Activated naive CD4-positive, alpha-beta T cell treated with anti-CD3 and anti-CD28 coated beads, Interleukin-2, amount 10 ng/mL, durations not matched to agents 7 days and 5 days (primary cell): ENCODE measurements around the gene GPRC5A.

Experiments
- CTCF ChIA-PET: fragments of 350-600 bp; sonication (Branson Sonifier 250); formaldehyde crosslinking; loops from one replicate; lab custom pipeline; 2021; ENCODE audit warnings: antibody characterized with exemption; lab: Charles Lee
- DNase-seq: peaks from one replicate; pipeline ENCODE4 v3.0.0-alpha.2; 2020
- H3K27ac Mint-ChIP-seq: one replicate; pipeline ENCODE4 v1.8.0; 2021; ENCODE audit warnings: mild to moderate bottlenecking, moderate library complexity, mixed read lengths
- H3K27me3 Mint-ChIP-seq: one replicate; pipeline ENCODE4 v1.8.0; 2021; ENCODE audit warnings: mild to moderate bottlenecking, mixed read lengths
- H3K36me3 Mint-ChIP-seq: one replicate; pipeline ENCODE4 v1.8.0; 2021; ENCODE audit warnings: mixed read lengths
- H3K4me1 Mint-ChIP-seq: one replicate; pipeline ENCODE4 v1.8.0; 2021; ENCODE audit warnings: mixed read lengths
- H3K4me3 Mint-ChIP-seq: one replicate; pipeline ENCODE4 v1.8.0; 2021; ENCODE audit warnings: mild to moderate bottlenecking, moderate library complexity, mixed read lengths
- H3K9me3 Mint-ChIP-seq: one replicate; pipeline ENCODE4 v1.8.0; 2021; ENCODE audit warnings: mixed read lengths

Gene GPRC5A

DNA sequence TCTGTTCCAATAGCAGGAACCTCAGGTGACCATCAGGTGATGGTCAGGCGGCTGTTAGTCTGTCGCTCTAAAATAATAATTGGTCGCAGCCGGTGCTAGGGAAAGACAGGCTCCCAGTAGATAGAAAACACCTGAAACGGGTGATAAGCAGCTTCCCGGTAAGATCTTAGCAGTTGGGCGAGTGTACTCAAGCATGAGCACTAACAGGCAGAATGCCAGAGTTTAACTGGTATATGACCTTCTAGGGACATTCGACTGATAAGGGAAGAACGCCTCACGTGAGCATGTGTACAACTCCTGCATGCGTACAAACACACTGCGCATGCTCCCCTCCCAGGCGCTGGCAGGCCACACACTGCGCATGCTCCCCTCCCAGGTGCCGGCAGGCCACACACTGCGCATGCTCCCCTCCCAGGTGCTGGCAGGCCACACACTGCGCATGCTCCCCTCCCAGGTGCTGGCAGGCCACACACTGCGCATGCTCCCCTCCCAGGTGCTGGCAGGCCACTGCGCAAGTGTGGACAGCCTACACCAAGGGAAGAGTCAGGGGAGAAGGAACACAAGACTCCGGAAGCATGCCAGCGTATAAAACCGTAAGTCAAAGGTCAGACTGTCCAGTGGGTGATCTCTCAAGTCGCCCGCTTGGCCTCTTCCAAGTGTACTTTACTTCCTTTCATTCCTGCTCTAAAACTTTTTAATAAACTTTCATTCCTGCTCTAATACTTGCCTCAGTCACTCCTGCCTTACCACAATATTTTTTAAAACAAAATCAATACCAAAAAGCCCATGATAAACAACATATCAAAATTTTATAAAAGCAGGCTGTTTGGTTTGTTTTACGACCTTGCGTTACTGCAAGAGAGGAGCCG lies 36.1 kb downstream of the GPRC5A start:
- peak overlapping the region; percentile 52 for H3K4me3 Mint-ChIP-seq
- H3K4me1 Mint-ChIP-seq, result no peaks in the 10 kb centered on the region
- H3K9me3 Mint-ChIP-seq, result no peaks in the 10 kb centered on the region
- CTCF ChIA-PET, result no interaction called here
- peak overlapping the region; percentile 55 for H3K27ac Mint-ChIP-seq
- peaks cover 38% of the 10 kb centered on the region for H3K27me3 Mint-ChIP-seq
- H3K36me3 Mint-ChIP-seq, result no peaks in the 10 kb centered on the region
- peak; percentile 58 for DNase-seq

DNA sequence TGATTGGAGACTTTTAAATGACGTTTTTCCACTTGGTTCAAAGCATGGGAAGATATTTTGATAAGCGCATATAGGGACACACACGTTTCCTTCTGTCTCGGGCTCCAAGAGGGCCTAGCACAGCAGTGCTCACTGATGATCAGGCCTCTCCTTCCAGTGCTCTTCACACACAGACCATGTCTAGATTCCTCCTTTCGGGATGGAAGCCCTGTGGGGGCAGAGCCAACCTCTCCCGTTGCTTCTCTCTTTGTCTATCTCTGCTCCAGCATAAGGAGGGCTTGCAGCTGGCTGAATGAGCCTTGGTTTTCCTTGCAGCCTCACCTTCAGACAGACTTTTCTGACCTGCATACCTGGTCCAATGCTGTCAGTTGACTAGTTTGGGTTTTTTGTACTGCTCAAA lies 38.3 kb downstream of the GPRC5A start:
- Mint-ChIP-seq H3K9me3 (no peaks in the 10 kb centered on the region), H3K4me3 (no peak overlapping the region), H3K4me1 (no peaks in the 10 kb centered on the region), H3K27ac (no peak overlapping the region), H3K36me3 (no peaks in the 10 kb centered on the region), H3K27me3 (peaks cover 24% of the 10 kb centered on the region)
- CTCF ChIA-PET, result no interaction called here
- DNase-seq, result no peak

DNA sequence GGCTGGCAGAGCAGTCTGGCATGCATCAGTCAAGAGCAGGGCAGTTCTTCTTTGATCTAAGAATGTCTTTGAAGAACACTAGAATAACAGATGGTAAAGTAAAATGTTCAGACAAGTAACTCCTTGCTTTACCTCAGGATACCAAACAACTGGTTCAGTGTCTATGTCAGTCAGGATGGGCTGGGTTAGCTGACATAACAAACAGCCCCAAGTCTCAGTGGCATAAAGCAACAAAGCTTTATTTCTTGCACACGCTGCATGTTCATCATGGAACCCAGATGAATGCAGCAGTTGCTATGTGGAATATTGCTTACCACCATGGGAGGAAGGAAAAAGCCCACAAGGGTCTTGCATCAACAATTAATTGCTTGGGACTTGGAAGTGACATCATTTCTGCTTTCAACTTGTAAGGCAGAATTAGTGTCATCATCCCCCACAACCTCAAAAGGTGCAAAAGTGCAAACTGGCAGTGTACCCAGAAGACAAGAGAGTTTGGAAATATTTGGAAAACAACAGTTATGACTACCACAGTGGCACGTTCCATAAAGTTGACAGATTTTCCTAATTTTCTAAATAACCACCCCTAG lies 39.4 kb downstream of the GPRC5A start:
- DNase-seq, result no peak
- Mint-ChIP-seq H3K27ac (no peak overlapping the region), H3K36me3 (no peaks in the 10 kb centered on the region), H3K4me3 (no peak overlapping the region), H3K4me1 (no peaks in the 10 kb centered on the region), H3K27me3 (peaks cover 15% of the 10 kb centered on the region), H3K9me3 (no peaks in the 10 kb centered on the region)
- CTCF ChIA-PET, result no interaction called here

DNA sequence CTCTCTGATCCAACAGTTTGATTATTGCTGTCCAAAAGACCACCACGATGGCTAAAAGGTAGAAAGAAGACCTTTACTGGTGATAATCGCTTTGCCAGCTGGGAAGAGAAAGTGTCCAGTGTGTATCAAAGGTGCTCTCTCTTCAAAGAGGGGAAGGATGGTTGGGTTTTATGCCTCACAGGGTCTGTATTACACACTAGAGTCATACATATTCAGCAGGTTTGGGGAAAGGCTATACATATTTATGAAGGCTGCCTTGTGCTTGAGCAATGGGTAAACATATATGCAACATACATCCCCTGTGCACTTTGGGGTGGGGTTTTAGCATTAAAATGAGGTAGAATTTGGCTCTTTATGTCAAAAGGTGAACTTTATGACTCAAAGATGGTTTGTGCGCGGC lies 42.4 kb downstream of the GPRC5A start:
- Mint-ChIP-seq H3K27ac (no peak overlapping the region), H3K4me1 (no peaks in the 10 kb centered on the region), H3K4me3 (no peak overlapping the region), H3K9me3 (no peaks in the 10 kb centered on the region), H3K27me3 (no peaks in the 10 kb centered on the region), H3K36me3 (no peaks in the 10 kb centered on the region)
- CTCF ChIA-PET, result no interaction called here
- DNase-seq, result no peak

DNA sequence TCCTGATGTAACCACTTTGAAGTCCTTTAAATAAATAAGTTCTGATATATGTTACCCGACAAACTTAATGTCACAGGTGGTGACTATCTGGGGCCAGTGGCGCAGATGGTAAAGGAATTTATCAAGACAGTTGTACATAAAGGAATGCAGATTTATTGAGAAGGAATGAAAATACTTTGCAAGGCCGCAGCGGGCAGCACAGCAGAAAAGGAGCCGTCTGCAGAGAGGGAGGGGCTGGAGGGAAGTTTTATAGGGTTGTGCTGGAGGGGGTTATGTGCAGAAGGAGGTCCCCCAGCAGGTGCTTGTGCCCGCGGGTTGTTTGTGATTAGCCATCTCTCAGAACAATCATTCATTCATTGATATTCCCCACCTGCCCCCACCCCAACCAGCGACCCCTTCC lies 43.2 kb downstream of the GPRC5A start:
- Mint-ChIP-seq H3K36me3 (no peaks in the 10 kb centered on the region), H3K27ac (no peak overlapping the region), H3K9me3 (no peaks in the 10 kb centered on the region), H3K4me1 (no peaks in the 10 kb centered on the region), H3K27me3 (peaks cover 4% of the 10 kb centered on the region), H3K4me3 (no peak overlapping the region)
- DNase-seq, result no peak
- CTCF ChIA-PET, result no interaction called here

DNA sequence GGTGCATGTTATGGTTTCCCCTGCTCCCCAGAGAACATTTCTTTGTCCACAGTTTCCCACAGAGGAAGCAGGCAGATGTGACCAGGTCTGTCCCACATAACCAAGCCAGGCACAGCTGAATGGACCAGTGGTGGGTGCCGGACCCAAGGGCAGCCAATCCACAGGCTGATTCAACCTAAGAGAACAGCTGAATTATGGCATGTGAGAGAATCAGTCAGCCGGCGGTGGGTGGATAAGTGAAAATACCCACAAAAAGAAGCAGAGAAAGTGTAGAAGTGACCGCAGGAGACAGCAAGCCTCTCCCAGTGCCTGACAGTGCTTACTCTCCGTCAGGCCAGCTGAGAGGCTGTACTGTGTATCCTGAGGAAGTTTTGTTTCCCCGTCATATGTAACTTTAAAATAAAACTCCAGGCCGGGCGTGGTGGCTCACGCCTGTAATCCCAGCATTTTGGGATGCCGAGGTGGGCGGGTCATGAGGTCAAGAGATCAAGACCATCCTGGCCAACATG lies 45.7 kb downstream of the GPRC5A start:
- no peaks in the 10 kb centered on the region for H3K4me1 Mint-ChIP-seq
- H3K36me3 Mint-ChIP-seq, result no peaks in the 10 kb centered on the region
- no peaks in the 10 kb centered on the region for H3K9me3 Mint-ChIP-seq
- DNase-seq, result no peak
- CTCF ChIA-PET, result no interaction called here
- H3K27ac Mint-ChIP-seq, result no peak overlapping the region
- no peak overlapping the region for H3K4me3 Mint-ChIP-seq
- peaks cover 7% of the 10 kb centered on the region for H3K27me3 Mint-ChIP-seq

DNA sequence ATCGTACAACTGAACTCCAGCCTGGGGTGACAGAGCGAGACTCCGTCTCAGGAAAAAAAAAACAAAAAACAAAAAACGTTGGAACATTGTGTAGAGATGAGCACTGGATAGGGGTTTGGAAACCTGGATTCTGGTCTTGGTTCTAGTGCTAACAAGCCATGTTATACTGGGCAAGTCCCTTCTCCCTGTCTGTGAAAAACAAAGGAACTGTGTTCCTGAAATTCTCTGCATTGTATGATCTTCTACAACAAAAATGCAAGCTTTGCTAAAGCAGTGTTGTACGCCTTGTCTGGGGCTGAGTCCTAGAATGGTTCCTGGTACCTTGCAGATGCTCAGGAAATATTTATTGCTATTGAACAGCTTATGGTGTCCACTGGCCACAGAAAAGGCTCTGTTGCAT lies 47.2 kb downstream of the GPRC5A start:
- no peak for DNase-seq
- Mint-ChIP-seq H3K27me3 (peaks cover 7% of the 10 kb centered on the region), H3K4me1 (no peaks in the 10 kb centered on the region), H3K9me3 (no peaks in the 10 kb centered on the region), H3K4me3 (no peak overlapping the region), H3K36me3 (no peaks in the 10 kb centered on the region), H3K27ac (no peak overlapping the region)
- CTCF ChIA-PET, result no interaction called here

DNA sequence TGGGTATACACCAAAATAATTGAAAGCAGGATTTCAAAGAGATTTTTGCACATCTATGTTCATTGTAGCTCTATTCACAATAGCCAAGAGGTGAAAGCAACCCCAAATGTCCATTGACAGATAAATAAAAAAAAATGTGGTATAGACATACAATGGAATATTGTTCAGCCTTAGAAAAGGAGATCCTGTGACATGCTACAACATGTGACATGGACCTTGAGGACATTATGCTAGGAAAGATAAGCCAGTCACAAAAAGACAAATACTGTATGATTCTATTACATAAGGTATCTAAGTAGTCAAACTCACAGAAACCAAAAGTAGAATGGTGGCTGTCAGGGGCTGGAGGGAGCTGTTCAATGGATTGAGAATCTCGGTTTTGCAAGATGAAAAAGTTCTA lies 48.5 kb downstream of the GPRC5A start:
- no peak overlapping the region for H3K4me3 Mint-ChIP-seq

DNA sequence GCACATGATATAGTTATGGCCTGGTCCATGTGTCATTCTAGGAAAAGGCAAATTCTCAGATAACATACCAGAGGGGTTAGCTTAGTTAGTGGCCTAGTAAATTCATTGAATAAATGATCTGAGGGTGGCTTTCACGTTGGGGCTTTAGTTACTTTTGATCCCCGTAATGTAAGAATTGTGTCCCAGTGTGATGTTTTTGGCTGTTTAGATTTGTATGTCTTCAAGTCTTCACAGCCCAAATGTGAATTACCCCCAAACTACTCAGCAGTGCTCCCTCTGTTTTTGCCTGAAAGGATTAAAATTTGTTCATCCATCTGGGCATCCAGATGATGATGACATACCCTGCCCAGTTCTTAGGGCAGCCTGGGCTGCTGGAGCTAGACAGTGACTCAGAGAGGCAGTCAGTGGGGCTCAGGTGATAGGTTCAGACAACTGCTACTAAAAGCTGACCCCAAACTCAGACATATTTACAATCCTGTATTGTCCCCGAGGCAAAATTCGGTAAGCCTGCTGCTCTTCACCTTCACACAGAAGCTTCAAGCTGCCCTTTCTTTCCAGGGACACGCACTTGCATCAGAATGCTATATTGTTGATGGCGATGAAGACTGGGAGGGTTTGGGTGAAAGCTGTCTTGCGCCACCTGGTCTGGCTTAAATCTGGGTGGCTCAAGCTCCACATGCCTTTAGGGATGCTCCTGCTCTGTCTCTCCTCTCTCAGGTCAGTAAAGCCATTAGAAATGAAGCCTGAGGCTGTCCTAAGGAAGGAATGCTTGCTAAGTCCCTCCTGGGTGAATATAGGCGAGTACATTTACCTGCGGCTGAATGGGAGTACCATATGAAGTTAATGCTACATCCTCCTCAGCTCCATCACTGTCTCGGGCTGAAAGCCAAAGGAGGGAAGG lies 50.3 kb downstream of the GPRC5A start:
- DNase-seq, result no peak
- CTCF ChIA-PET, result interaction anchor here (1.0 kb wide), 1 partner anchor 51 kb away, joined by 3 read pairs; the partner anchor contains the start of gene GPRC5A
- Mint-ChIP-seq H3K36me3 (no peaks in the 10 kb centered on the region), H3K9me3 (no peaks in the 10 kb centered on the region), H3K27me3 (peaks cover 26% of the 10 kb centered on the region), H3K27ac (no peak overlapping the region), H3K4me1 (no peaks in the 10 kb centered on the region), H3K4me3 (no peak overlapping the region)

More for the DNA sequence above, 48.5 kb downstream of the GPRC5A start:
- H3K4me1 Mint-ChIP-seq, result no peaks in the 10 kb centered on the region
- CTCF ChIA-PET, result no interaction called here
- no peak for DNase-seq
- no peaks in the 10 kb centered on the region for H3K9me3 Mint-ChIP-seq
- no peaks in the 10 kb centered on the region for H3K36me3 Mint-ChIP-seq
- H3K27ac Mint-ChIP-seq, result no peak overlapping the region
- H3K27me3 Mint-ChIP-seq, result peaks cover 15% of the 10 kb centered on the region

DNA sequence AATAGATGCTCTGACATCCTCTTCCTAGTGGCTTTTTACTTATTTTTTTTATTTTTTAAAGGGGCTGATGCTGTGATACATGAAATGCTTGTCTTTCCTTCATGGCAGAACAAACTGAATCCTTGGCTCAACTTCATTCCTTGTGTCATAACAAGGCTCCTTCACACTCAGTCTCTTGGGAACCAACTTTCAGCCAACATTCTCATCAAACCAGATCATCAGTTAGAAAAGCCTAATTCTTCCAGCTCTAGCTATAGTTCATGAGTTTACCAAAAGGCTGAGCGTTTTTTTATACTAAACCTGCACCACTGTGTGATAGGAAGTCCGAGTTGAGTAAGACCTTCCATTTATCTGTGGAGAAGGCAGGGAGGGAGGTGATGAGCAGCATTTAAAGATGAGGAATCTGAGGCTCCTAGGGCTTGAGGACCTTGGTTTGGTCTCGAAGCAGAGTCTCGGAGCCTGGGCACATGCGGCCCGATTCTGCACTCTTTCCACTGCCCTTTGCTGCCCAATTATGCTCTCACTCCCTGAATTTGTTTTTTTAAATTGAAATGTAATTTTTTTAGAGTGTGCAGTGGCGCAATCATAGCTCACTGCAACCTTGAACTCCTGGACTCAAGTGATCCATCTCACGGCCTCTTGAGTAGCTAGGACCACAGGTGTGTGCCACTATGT lies 52.4 kb downstream of the GPRC5A start:
- no peak overlapping the region for H3K27ac Mint-ChIP-seq
- no peak overlapping the region for H3K4me3 Mint-ChIP-seq
- DNase-seq, result no peak
- no peaks in the 10 kb centered on the region for H3K9me3 Mint-ChIP-seq
- CTCF ChIA-PET, result interaction anchor here (0.9 to 1.1 kb wide), 2 partner anchors 27 to 268 kb away, joined by 3 read pairs; no protein-coding TSS in a partner anchor
- peaks cover 29% of the 10 kb centered on the region for H3K27me3 Mint-ChIP-seq
- H3K4me1 Mint-ChIP-seq, result no peaks in the 10 kb centered on the region
- no peaks in the 10 kb centered on the region for H3K36me3 Mint-ChIP-seq

DNA sequence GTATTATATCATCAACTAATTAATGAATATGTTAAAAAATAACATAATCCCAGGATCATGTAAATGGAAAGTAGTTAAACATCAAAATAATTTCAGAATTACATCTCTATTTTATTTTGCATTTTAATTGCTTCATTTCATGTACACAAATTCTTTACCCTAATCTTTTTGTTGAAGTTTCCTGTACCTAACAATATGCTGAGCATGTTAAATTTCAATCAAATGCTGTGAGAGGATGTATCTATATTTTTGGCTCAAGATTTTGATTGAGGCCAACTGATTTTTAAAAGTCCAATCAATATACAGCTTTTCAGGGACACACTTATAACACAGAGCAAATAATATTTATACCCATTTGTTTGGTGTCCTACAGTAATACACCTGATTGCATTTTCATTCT lies 54.2 kb downstream of the GPRC5A start:
- Mint-ChIP-seq H3K27ac (no peak overlapping the region), H3K9me3 (no peaks in the 10 kb centered on the region), H3K27me3 (peaks cover 28% of the 10 kb centered on the region), H3K4me3 (no peak overlapping the region), H3K4me1 (no peaks in the 10 kb centered on the region), H3K36me3 (no peaks in the 10 kb centered on the region)
- DNase-seq, result no peak
- CTCF ChIA-PET, result no interaction called here

DNA sequence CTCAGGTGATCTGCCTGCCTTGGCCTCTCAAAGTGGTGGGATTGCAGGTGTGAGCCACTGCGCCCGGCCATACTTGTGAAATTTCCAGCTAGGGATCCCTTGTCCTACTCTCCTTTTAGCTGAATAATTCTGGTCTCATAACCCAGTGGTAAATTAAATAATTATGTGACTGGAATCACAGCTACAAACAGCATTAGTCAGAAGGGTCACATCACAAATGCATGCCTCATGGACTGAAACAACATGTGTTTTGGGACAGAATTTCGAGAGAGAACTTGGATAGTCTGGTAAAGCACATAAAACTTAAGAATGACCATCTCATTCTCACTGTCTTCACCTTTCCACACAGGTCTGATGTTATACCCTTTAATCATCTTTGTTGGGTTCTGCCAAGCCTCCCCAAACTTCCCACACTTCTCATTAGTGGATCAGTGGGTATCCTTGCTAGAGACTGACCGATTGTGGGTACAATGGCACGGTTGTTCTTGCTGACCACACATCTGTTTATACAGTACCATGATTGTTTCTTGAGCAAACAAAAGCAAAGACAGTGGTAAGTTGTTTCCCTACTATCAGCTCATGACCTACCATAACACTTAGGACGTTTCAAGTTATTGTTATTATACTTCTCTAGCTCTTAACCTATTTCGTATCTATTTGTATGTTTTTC lies 55.5 kb downstream of the GPRC5A start:
- DNase-seq, result no peak
- Mint-ChIP-seq H3K9me3 (no peaks in the 10 kb centered on the region), H3K4me3 (no peak overlapping the region), H3K27ac (no peak overlapping the region), H3K36me3 (no peaks in the 10 kb centered on the region), H3K4me1 (no peaks in the 10 kb centered on the region), H3K27me3 (peaks cover 27% of the 10 kb centered on the region)
- CTCF ChIA-PET, result interaction anchor here (0.7 to 1.0 kb wide), 2 partner anchors 30 to 32 kb away, joined by 3 to 4 read pairs; no protein-coding TSS in a partner anchor

DNA sequence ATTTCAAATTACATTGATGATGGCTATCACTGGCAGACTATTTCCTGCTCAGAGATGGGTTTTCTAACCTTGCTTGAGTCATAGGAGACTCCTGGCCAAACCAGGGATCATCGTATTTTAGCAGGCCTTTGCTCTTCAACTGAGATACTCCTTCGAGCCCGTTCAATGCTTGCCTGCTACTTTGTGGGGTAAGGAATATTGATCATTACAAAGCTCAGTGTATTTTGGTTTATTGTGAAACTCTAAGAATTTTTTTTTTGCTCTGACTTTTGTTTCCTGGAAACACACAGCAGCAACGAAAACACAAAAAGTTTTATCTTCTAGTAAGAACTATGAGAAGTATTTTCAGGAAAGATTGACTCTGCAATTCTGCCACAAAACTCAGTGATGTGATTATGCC lies 56.5 kb downstream of the GPRC5A start:
- H3K27ac Mint-ChIP-seq, result no peak overlapping the region
- no peaks in the 10 kb centered on the region for H3K9me3 Mint-ChIP-seq
- DNase-seq, result no peak
- CTCF ChIA-PET, result interaction anchor here (1.0 kb wide), 1 partner anchor 33 kb away, joined by 3 read pairs; no protein-coding TSS in a partner anchor
- H3K36me3 Mint-ChIP-seq, result no peaks in the 10 kb centered on the region
- no peak overlapping the region for H3K4me3 Mint-ChIP-seq
- H3K4me1 Mint-ChIP-seq, result no peaks in the 10 kb centered on the region
- H3K27me3 Mint-ChIP-seq, result peaks cover 27% of the 10 kb centered on the region
